Cardiac muscle cell (in vitro differentiated cells and primary cell): ENCODE results near the gene PLP2. TPM values are rescaled to one million over a fixed set of nuclear protein-coding genes. Genes with fewer than 3 reads are reported as not detected.

Experiments used
- DNase-seq, 2 donors: peaks; one replicate each; pipeline versions ENCODE4 v3.0.0 to v3.0.0-alpha.2; 2010 to 2017; ENCODE audit warnings: low read depth in 1 of 2, low spot score in 1 of 2
- H3K27ac ChIP-seq: fragments of 200-600 bp; sonication (generic); 2 replicates; pipeline ENCODE4 v1.5.1; 2016
- H3K27me3 ChIP-seq: fragments of 200-600 bp; sonication (generic); 2 replicates; pipeline ENCODE4 v1.6.0; 2016; ENCODE audit warnings: control low read depth
- H3K36me3 ChIP-seq: fragments of 200-600 bp; sonication (generic); 2 replicates; pipeline ENCODE4 v1.5.1; 2016; ENCODE audit warnings: control low read depth
- H3K4me1 ChIP-seq: fragments of 200-600 bp; sonication (generic); 2 replicates; pipeline ENCODE4 v1.8.1; 2017; ENCODE audit warnings: low read depth, mild to moderate bottlenecking, mixed run types
- H3K4me3 ChIP-seq: fragments of 200-600 bp; sonication (generic); 2 replicates; pipeline ENCODE4 v1.5.1; 2016; ENCODE audit warnings: mild to moderate bottlenecking
- H3K9me3 ChIP-seq: fragments of 200-600 bp; sonication (generic); 2 replicates; pipeline ENCODE4 v1.5.1; 2017; ENCODE audit warnings: low read depth, mild to moderate bottlenecking, control low read depth
- polyA plus RNA-seq: library from polyadenylated mRNA; unstranded; fragments of >200 nt; fragmentation: Nextera tagmentation; extraction: Ambion mirVana; gene quantifications from 2 replicates; pipeline ENCODE4 v1.2.1, GENCODE V29; 2016
- total RNA-seq: library from RNA; depleted of rRNA; stranded (reverse); fragments of >200 nt; gene quantifications from 2 replicates; pipeline ENCODE4 v1.2.3, GENCODE V29; 2016
- TF ChIP-seq, protein P1 (sequence below): IDR thresholded peaks from 2 replicates; pipeline ENCODE4 v1.5.1; 2012; ENCODE audit warnings: low read depth, mild to moderate bottlenecking, low read length

Gene PLP2
- total and polyA plus RNA-seq, 2 experiments from 2014 or later, result 12.4 to 34.6 TPM

DNA sequence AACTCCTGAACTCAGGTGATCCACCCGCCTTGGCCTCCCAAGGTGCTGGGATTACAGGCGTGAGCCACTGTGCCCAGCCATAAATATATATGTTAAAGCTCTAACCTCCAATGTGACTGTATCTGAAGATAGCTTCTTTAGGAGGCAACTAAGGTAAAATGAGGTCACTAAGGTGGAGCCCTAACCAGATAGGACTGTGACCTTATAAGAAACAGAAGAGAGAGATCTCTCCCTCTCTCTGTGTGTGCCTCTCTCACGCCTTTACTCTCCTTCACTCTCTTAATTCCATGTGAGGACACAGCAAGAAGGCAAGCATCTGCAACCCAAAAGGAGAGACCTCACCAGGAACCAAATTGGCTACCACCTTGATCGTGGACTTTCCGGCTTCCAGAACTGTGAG is 10.1 kb upstream of the PLP2 start:
- Histone ChIP-seq H3K9me3 (no peaks in the 10 kb centered on the region), H3K27me3 (no peaks in the 10 kb centered on the region), H3K4me3 (no peak overlapping the region), H3K36me3 (no peaks in the 10 kb centered on the region), H3K4me1 (no peaks in the 10 kb centered on the region), H3K27ac (no peak overlapping the region)
- no peak for DNase-seq
- TF ChIP-seq, protein P1, sequence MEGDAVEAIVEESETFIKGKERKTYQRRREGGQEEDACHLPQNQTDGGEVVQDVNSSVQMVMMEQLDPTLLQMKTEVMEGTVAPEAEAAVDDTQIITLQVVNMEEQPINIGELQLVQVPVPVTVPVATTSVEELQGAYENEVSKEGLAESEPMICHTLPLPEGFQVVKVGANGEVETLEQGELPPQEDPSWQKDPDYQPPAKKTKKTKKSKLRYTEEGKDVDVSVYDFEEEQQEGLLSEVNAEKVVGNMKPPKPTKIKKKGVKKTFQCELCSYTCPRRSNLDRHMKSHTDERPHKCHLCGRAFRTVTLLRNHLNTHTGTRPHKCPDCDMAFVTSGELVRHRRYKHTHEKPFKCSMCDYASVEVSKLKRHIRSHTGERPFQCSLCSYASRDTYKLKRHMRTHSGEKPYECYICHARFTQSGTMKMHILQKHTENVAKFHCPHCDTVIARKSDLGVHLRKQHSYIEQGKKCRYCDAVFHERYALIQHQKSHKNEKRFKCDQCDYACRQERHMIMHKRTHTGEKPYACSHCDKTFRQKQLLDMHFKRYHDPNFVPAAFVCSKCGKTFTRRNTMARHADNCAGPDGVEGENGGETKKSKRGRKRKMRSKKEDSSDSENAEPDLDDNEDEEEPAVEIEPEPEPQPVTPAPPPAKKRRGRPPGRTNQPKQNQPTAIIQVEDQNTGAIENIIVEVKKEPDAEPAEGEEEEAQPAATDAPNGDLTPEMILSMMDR, result no peak

DNA sequence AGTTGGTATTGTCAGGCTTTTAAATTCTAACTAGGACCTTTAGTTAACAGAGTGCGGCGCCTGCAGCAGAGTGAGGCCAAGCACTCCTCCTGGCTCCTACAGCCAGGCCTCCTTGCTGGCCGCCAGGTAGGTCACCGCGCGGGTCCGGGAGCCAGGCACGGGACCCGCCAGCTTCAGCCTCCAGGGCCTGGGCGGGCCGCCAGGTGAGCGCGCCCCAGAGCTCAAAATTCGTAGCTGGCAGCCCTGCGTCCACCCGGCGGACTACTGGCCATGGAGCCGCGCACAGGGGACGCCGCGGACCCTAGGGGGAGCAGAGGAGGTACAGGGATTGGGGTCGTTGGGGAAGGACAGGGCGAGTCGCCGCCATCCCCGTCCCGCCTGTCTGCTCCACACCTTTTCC is 9.1 kb upstream of the PLP2 start, which contains the start of gene MAGIX:
TSS of gene MAGIX (plus strand) at position 139 of the 400 bp plus-strand sequence. CDS start at position 271, 132 bp downstream.
- TF ChIP-seq, protein P1, result no peak
- Histone ChIP-seq H3K4me1 (peaks cover 5% of the 10 kb centered on the region), H3K27me3 (no peaks in the 10 kb centered on the region), H3K9me3 (no peaks in the 10 kb centered on the region), H3K27ac (no peak within 1 kb of the TSS), H3K36me3 (no peaks in the 10 kb centered on the region), H3K4me3 (no peak within 1 kb of the TSS)
- no peak for DNase-seq

DNA sequence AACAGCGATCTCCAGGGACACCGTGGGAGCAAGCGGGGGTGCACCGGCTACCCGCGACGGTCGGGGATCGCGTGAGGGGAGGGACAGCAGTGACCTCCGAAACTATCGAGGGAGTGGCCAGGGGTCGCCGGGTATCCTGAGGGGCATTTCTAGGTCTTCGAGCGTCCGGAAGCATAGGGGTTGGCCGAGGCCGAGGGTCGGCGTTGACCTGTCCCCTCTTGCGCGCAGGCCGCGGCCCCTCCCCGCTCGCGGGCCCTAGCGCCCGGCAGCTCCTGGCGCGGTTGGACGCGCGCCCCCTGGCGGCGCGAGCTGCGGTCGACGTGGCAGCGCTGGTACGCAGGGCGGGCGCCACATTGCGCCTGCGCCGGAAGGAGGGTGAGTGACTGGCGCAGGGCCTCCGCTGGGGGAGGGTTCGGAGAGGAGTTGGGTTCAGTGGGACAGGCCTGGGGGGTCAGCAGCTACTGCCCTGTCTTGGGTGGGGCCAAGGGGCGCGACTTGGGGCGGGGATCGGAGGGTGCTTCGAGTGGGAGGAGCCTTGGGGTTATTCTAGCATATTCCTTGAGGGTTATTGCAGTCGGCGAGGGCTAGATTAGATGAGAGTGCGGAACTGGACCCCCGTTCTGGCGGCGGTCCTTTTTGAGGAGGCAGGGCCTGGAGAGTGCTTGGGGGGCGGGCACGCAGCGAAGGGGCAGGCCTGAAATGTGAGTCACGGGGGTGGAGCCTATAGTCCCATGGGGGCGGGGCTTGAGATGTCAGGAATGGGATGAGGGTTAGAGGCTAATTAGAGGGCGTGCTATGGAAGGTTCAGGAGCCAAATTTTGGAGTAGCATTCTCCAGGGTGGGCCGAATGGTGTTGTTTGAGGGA is 7.9 kb upstream of the PLP2 start:
- H3K27ac ChIP-seq, result peak overlapping the region; percentile 86
- DNase-seq, result peak; percentile 81 to 87
- H3K9me3 ChIP-seq, result no peaks in the 10 kb centered on the region
- no peaks in the 10 kb centered on the region for H3K27me3 ChIP-seq
- H3K4me3 ChIP-seq, result peak overlapping the region; percentile 16
- TF ChIP-seq, protein P1, result peak; percentile 46
- no peaks in the 10 kb centered on the region for H3K36me3 ChIP-seq
- peaks cover 11% of the 10 kb centered on the region for H3K4me1 ChIP-seq

DNA sequence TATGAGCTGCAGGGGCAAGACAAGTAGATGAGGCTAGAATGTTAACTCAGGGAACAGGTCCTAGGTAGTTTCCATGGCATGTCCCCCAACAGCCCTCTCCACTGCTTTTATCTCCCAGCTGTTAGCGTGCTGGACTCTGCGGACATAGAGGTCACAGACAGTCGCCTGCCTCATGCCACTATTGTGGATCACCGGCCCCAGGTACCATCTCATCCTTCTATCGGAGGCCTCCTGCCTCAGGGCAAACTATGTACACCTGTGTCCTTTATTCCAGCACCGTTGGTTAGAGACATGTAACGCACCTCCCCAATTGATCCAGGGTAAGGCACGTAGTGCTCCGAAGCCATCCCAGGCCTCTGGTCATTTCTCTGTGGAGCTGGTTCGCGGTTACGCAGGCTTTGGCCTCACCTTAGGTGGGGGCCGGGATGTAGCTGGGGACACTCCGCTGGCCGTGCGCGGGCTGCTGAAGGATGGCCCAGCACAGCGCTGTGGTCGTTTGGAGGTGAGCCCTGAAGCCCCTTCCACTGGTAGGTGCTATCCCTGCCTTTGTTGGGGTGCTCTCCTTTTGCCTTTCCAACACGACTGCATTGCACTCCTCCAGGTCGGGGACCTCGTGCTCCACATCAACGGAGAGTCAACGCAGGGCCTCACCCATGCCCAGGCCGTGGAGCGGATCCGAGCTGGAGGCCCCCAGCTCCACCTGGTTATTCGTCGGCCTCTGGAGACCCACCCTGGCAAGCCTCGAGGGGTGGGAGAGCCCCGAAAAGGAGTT is 6.9 kb upstream of the PLP2 start:
- H3K27me3 ChIP-seq, result no peaks in the 10 kb centered on the region
- no peaks in the 10 kb centered on the region for H3K36me3 ChIP-seq
- peaks cover 11% of the 10 kb centered on the region for H3K4me1 ChIP-seq
- peak overlapping the region; percentile 86 for H3K27ac ChIP-seq
- no peak for DNase-seq
- H3K4me3 ChIP-seq, result no peak overlapping the region
- TF ChIP-seq, protein P1, result no peak
- H3K9me3 ChIP-seq, result no peaks in the 10 kb centered on the region

DNA sequence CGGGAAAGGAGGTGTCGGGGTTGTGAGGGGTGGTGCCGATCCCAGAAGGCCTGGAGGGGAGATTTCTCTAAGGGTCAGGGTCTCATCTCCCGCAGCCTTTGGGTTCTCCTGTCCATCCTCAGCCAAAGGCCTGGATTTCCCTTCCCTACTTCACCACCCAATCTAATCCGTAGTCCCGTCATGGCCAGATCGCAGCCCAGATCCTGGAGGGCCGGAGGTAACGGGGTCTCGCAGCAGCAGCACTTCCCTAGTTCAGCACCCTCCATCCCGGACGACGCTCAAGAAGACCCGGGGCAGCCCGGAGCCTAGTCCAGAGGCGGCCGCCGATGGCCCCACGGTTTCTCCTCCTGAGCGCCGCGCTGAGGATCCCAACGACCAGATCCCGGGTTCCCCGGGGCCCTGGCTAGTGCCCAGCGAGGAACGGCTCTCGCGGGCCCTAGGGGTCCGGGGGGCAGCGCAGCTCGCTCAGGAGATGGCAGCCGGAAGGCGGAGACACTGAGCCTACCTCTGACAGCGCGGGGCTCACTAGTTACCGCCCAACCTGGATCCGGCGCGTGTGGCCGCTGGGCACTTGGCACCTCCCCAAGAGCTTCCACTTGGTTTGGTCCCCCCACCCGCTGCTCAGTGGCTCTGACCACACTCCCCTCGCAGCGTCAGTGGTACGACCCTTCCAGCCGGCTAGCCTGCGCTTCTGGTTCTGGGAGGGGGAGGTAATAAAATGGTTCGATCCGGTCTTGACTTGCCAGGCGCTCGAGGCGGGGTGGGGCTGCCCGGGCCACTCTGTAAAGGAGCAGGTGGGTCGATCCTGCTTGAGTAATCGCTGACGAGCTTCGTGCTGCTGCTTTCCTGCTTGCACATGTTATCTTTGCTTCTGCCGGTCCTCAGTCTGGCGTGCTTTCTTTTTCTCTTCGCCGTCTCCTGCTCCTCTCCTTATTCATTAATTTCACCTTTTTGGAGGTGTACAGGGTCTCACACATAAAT is 5.5 kb upstream of the PLP2 start:
- Histone ChIP-seq H3K27me3 (no peaks in the 10 kb centered on the region), H3K4me1 (peaks cover 11% of the 10 kb centered on the region), H3K36me3 (no peaks in the 10 kb centered on the region), H3K27ac (peak overlapping the region; percentile 79), H3K4me3 (no peak overlapping the region), H3K9me3 (no peaks in the 10 kb centered on the region)
- TF ChIP-seq, protein P1, result no peak
- DNase-seq, result peak; percentile 76 to 84
